Mammary epithelial cell (primary cell): Measurements from ENCODE around the gene PDCD6IP.

ENCODE experiments used
- EZH2 ChIP-seq: IDR thresholded peaks from 2 replicates; pipeline ENCODE4 v1.6.1; 2012; ENCODE audit warnings: low read length, inconsistent platforms, borderline replicate concordance
- TF ChIP-seq, protein P1 (sequence below), 2 donors: IDR thresholded peaks in 1 of 2; conservative IDR thresholded peaks in 1 of 2; 2 replicates each; pipeline ENCODE4 v1.5.1; 2011 to 2012; ENCODE audit warnings: inconsistent platforms in 2 of 2, low read length in 2 of 2, mild to moderate bottlenecking in 2 of 2, control low read depth in 1 of 2, low read depth in 1 of 2; ENCODE audit not compliant: insufficient read depth in 1 of 2; ENCODE audit errors: extremely low read depth in 1 of 2

DNA sequence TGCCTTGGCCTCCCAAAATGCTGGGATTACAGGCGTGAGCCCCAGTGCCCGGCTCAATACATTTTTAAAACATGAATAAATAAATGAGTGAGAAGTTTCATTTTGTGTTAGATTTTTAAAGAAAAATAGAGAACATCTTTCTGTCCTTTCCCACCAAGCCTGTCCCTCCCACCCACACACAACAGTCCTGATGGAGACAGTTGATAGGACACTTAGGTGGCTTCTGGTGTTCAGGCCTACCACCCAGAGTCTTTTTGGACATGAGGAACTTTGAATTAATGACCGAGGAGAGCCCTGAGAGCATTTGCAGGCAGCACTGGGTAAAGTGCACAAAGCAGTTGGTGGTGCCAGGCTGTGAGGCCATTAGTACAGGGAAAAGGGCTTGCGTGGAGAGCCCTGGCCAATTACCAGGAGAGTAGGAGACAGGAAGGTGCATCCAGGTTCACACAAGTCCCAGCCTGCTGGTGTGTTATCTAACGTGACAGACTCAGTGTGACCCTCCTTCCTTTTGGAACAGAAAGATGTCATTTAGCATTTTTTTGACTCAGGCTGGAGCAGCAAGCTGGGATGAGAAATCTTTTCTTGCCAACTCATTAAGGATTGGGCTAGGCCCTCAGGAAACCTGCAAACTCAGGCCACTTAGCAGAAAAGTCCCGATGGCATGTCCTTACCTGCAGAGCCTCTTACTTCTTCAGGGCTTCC, 103.6 kb downstream of the PDCD6IP start:
- TF ChIP-seq, protein P1, sequence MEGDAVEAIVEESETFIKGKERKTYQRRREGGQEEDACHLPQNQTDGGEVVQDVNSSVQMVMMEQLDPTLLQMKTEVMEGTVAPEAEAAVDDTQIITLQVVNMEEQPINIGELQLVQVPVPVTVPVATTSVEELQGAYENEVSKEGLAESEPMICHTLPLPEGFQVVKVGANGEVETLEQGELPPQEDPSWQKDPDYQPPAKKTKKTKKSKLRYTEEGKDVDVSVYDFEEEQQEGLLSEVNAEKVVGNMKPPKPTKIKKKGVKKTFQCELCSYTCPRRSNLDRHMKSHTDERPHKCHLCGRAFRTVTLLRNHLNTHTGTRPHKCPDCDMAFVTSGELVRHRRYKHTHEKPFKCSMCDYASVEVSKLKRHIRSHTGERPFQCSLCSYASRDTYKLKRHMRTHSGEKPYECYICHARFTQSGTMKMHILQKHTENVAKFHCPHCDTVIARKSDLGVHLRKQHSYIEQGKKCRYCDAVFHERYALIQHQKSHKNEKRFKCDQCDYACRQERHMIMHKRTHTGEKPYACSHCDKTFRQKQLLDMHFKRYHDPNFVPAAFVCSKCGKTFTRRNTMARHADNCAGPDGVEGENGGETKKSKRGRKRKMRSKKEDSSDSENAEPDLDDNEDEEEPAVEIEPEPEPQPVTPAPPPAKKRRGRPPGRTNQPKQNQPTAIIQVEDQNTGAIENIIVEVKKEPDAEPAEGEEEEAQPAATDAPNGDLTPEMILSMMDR (conservative IDR thresholded peaks at IDR 0.05 in 1 of 2, IDR thresholded peaks at IDR 0.05 in 1 of 2; ENCODE audit: extremely low read depth in 1 of 2, insufficient read depth in 1 of 2, low read depth in 1 of 2, low read length in 2 of 2): no peak
- no peak for TF ChIP-seq EZH2
